H9 (cell line): ENCODE data around the gene ARGFX. TPM values are rescaled to one million over a fixed set of nuclear protein-coding genes. Genes with fewer than 3 reads are reported as not detected.

ENCODE experiments used
- DNase-seq: peaks from one replicate; pipeline ENCODE4 v3.0.0-alpha.2; 2017
- H2AFZ ChIP-seq: one replicate; pipeline ENCODE4 v1.6.1; 2013; ENCODE audit warnings: mild to moderate bottlenecking, low read length, control low read depth, moderate library complexity
- H2AK5ac ChIP-seq: 2 replicates; pipeline ENCODE4 v1.6.1; 2013; ENCODE audit warnings: low read length, control low read depth, mixed read lengths; ENCODE audit not compliant: insufficient read length
- H2BK120ac ChIP-seq: one replicate; pipeline ENCODE4 v1.6.1; 2013; ENCODE audit warnings: low read depth, mild to moderate bottlenecking, low read length, control low read depth, inconsistent platforms; ENCODE audit not compliant: poor library complexity, severe bottlenecking
- H2BK12ac ChIP-seq: 2 replicates; pipeline ENCODE4 v1.6.1; 2013; ENCODE audit warnings: low read length, control low read depth, mixed read lengths, low read depth; ENCODE audit not compliant: insufficient read length
- H2BK15ac ChIP-seq: 2 replicates; pipeline ENCODE4 v1.6.1; 2013; ENCODE audit warnings: low read depth, low read length, control low read depth
- H2BK20ac ChIP-seq: one replicate; pipeline ENCODE4 v1.6.1; 2013; ENCODE audit warnings: low read depth, mild to moderate bottlenecking, low read length, control low read depth, inconsistent platforms; ENCODE audit not compliant: poor library complexity, severe bottlenecking
- H2BK5ac ChIP-seq: 2 replicates; pipeline ENCODE4 v1.6.1; 2013; ENCODE audit warnings: low read length, control low read depth, mixed read lengths; ENCODE audit not compliant: insufficient read length
- H3K14ac ChIP-seq: 2 replicates; pipeline ENCODE4 v1.6.1; 2013; ENCODE audit warnings: low read length, control low read depth; ENCODE audit not compliant: insufficient read depth
- H3K18ac ChIP-seq: 2 replicates; pipeline ENCODE4 v1.6.1; 2013; ENCODE audit warnings: low read depth, mild to moderate bottlenecking, mixed read lengths, low read length, control low read depth; ENCODE audit not compliant: insufficient read length
- H3K23ac ChIP-seq: 2 replicates; pipeline ENCODE4 v1.6.1; 2013; ENCODE audit warnings: low read length, control low read depth, mixed read lengths, low read depth; ENCODE audit not compliant: insufficient read length
- H3K23me2 ChIP-seq: 2 replicates; pipeline ENCODE4 v1.6.1; 2013; ENCODE audit warnings: low read depth, mild to moderate bottlenecking, mixed read lengths, low read length, control low read depth; ENCODE audit not compliant: insufficient read length, poor library complexity, severe bottlenecking
- H3K27ac ChIP-seq: 2 replicates; pipeline ENCODE4 v1.5.1; 2013; ENCODE audit warnings: low read length, control low read depth, mixed read lengths, low read depth; ENCODE audit not compliant: insufficient read length
- H3K27me3 ChIP-seq: 2 replicates; pipeline ENCODE4 v1.6.1; 2013; ENCODE audit warnings: low read length, control low read depth, inconsistent platforms; ENCODE audit not compliant: insufficient read depth
- H3K4ac ChIP-seq: 2 replicates; pipeline ENCODE4 v1.6.1; 2013; ENCODE audit warnings: low read depth, mild to moderate bottlenecking, control low read depth, inconsistent platforms, low read length, moderate library complexity
- H3K4me1 ChIP-seq: 2 replicates; pipeline ENCODE4 v1.6.1; 2013; ENCODE audit warnings: low read length, control low read depth, inconsistent platforms; ENCODE audit not compliant: insufficient read depth
- H3K4me2 ChIP-seq: 2 replicates; pipeline ENCODE4 v1.6.1; 2013; ENCODE audit warnings: low read length, control low read depth, mixed read lengths; ENCODE audit not compliant: insufficient read length, insufficient read depth
- H3K56ac ChIP-seq: 2 replicates; pipeline ENCODE4 v1.6.1; 2013; ENCODE audit warnings: low read depth, mild to moderate bottlenecking, mixed read lengths, low read length, control low read depth; ENCODE audit not compliant: insufficient read length
- H3K79me1 ChIP-seq: 2 replicates; pipeline ENCODE4 v1.6.1; 2013; ENCODE audit warnings: low read depth, mild to moderate bottlenecking, moderate library complexity, low read length, control low read depth, inconsistent platforms; ENCODE audit not compliant: insufficient read depth, poor library complexity, severe bottlenecking
- H3K79me2 ChIP-seq: 2 replicates; pipeline ENCODE4 v1.6.1; 2013; ENCODE audit warnings: low read length, control low read depth, inconsistent platforms; ENCODE audit not compliant: insufficient read depth
- H3K9ac ChIP-seq: 2 replicates; pipeline ENCODE4 v1.6.1; 2013; ENCODE audit warnings: low read length, control low read depth, mixed read lengths; ENCODE audit not compliant: insufficient read length; ENCODE audit errors: extremely low read depth
- H3K9me3 ChIP-seq: one replicate; pipeline ENCODE4 v1.6.1; 2013; ENCODE audit warnings: low read depth, low read length, inconsistent platforms; ENCODE audit not compliant: control insufficient read depth
- H3T11ph ChIP-seq: one replicate; pipeline ENCODE4 v1.6.1; 2013; ENCODE audit warnings: mild to moderate bottlenecking, low read length, control low read depth, inconsistent platforms
- H4K20me1 ChIP-seq: one replicate; pipeline ENCODE4 v1.6.1; 2013; ENCODE audit not compliant: control insufficient read depth, insufficient read length, insufficient read depth
- H4K5ac ChIP-seq: 2 replicates; pipeline ENCODE4 v1.6.1; 2013; ENCODE audit warnings: low read depth, mild to moderate bottlenecking, mixed read lengths, low read length, control low read depth; ENCODE audit not compliant: insufficient read length
- H4K8ac ChIP-seq: replicated peaks from 2 replicates; pipeline ENCODE4 v1.6.1; 2013; ENCODE audit warnings: low read length, control low read depth, mixed read lengths, low read depth; ENCODE audit not compliant: insufficient read length
- H4K91ac ChIP-seq: 2 replicates; pipeline ENCODE4 v1.6.1; 2013; ENCODE audit warnings: low read depth, mild to moderate bottlenecking, moderate library complexity, mixed read lengths, low read length, control low read depth; ENCODE audit not compliant: insufficient read length
- H3K27ac Mint-ChIP-seq, 3 experiments: 2 replicates in 2 of 3; 3 replicates in 1 of 3; pipeline ENCODE4 v1.8.0; 2020 to 2021; ENCODE audit warnings: mixed read lengths in 3 of 3, mild to moderate bottlenecking in 1 of 3, moderate library complexity in 1 of 3
- H3K27me3 Mint-ChIP-seq: 2 replicates; pipeline ENCODE4 v1.8.0; 2021; ENCODE audit warnings: low read depth, mild to moderate bottlenecking, moderate library complexity, mixed read lengths
- H3K36me3 Mint-ChIP-seq, 3 experiments: 2 replicates in 2 of 3; 3 replicates in 1 of 3; pipeline ENCODE4 v1.8.0; 2020 to 2021; ENCODE audit warnings: low read depth in 3 of 3, mixed read lengths in 3 of 3; ENCODE audit not compliant: insufficient read depth in 1 of 3
- H3K4me1 Mint-ChIP-seq, 2 experiments: 2 replicates each; pipeline ENCODE4 v1.8.0; 2020; ENCODE audit warnings: mixed read lengths in 2 of 2
- H3K4me3 Mint-ChIP-seq, 2 experiments: 2 replicates in 1 of 2; 3 replicates in 1 of 2; pipeline ENCODE4 v1.8.0; 2020 to 2021; ENCODE audit warnings: mild to moderate bottlenecking in 2 of 2, mixed read lengths in 2 of 2, moderate library complexity in 1 of 2
- H3K9me3 Mint-ChIP-seq, 2 experiments: 2 replicates in 1 of 2; 3 replicates in 1 of 2; pipeline ENCODE4 v1.8.0; 2020; ENCODE audit warnings: mild to moderate bottlenecking in 2 of 2, mixed read lengths in 2 of 2, moderate library complexity in 1 of 2
- WGBS: extraction: QIAGEN DNeasy Blood & Tissue Kit; methylation state at CpG from one replicate; pipeline ENCODE4 v1.1.7; 2013; ENCODE audit warnings: missing lambda C conversion rate, low lambda C conversion rate, mixed read lengths; ENCODE audit not compliant: insufficient read length; ENCODE audit errors: extremely low coverage; 5-methylcytosine and 5-hydroxymethylcytosine counted together
- total RNA-seq: library from RNA; stranded (reverse); gene quantifications from 2 replicates; pipeline ENCODE4 v1.2.1, GENCODE V29; 2021
- TF ChIP-seq, protein P1 (sequence below): fragments of 200-600 bp; sonication (generic); conservative IDR thresholded peaks from 3 replicates; pipeline ENCODE4 v1.8.0; 2021; ENCODE audit warnings: antibody characterized with exemption, mild to moderate bottlenecking

The ARGFX gene
- total RNA-seq, 1 experiment from 2014 or later: not detected

- Histone ChIP-seq H3K18ac (no peak overlapping the region), H3K27me3 (no peaks in the 10 kb centered on the region), H3K9ac (no peak overlapping the region), H3T11ph (no peak overlapping the region), H3K4ac (no peak overlapping the region), H4K91ac (no peak overlapping the region), H2BK15ac (no peak overlapping the region), H2BK120ac (no peak overlapping the region), H3K79me2 (no peaks in the 10 kb centered on the region), H2AFZ (no peak overlapping the region), H3K14ac (no peak overlapping the region), H4K20me1 (no peaks in the 10 kb centered on the region), H3K4me1 (no peaks in the 10 kb centered on the region), H2AK5ac (no peak overlapping the region), H2BK12ac (no peak overlapping the region), H3K9me3 (no peaks in the 10 kb centered on the region), H3K79me1 (no peaks in the 10 kb centered on the region), H2BK20ac (no peak overlapping the region), H3K56ac (no peak overlapping the region), H4K8ac (no peak overlapping the region), H3K23ac (no peak overlapping the region), H4K5ac (no peak overlapping the region), H3K23me2 (no peaks in the 10 kb centered on the region), H2BK5ac (no peak overlapping the region), H3K4me2 (no peak overlapping the region), H3K27ac (no peak overlapping the region)
- Mint-ChIP-seq H3K27ac (no peak overlapping the region), H3K27me3 (no peaks in the 10 kb centered on the region), H3K36me3 (peaks cover 24 to 64% (median 63%) of the 10 kb centered on the region in 3 experiments), H3K4me1 (no peaks in the 10 kb centered on the region), H3K9me3 (no peaks in the 10 kb centered on the region; a peak in 1 of 5 replicates), H3K4me3 (no peak overlapping the region)
- TF ChIP-seq, protein P1, sequence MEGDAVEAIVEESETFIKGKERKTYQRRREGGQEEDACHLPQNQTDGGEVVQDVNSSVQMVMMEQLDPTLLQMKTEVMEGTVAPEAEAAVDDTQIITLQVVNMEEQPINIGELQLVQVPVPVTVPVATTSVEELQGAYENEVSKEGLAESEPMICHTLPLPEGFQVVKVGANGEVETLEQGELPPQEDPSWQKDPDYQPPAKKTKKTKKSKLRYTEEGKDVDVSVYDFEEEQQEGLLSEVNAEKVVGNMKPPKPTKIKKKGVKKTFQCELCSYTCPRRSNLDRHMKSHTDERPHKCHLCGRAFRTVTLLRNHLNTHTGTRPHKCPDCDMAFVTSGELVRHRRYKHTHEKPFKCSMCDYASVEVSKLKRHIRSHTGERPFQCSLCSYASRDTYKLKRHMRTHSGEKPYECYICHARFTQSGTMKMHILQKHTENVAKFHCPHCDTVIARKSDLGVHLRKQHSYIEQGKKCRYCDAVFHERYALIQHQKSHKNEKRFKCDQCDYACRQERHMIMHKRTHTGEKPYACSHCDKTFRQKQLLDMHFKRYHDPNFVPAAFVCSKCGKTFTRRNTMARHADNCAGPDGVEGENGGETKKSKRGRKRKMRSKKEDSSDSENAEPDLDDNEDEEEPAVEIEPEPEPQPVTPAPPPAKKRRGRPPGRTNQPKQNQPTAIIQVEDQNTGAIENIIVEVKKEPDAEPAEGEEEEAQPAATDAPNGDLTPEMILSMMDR: no peak
- DNase-seq: no peak
- WGBS: no CpG with 5 or more reads among the region's 3 CpGs
Observed at GRCh38 chr3:121520510-121520909, 47.2 kb upstream of the ARGFX start.
